Measurements from ENCODE around the gene KEAP1. TPM values are rescaled to one million over a fixed set of nuclear protein-coding genes. Genes with fewer than 3 reads are reported as not detected.
"Not testable (repeated sequence)": the region's sequence is repeated elsewhere in the genome, so short reads cannot be mapped to it uniquely, and the experiment has no call there.

The KEAP1 gene
- total and polyA plus RNA-seq, 12 donors = 49.1 to 84.9 (median 60.0) TPM

- Histone ChIP-seq H3K4me1 (peaks cover 0 to 8% (median 0%) of the 10 kb centered on the region in 9 donors), H3K27ac (no peak overlapping the region), H3K27me3 (no peaks in the 10 kb centered on the region), H3K36me3 (peaks cover 0 to 73% (median 10%) of the 10 kb centered on the region in 9 donors), H3K4me3 (no peak overlapping the region), H3K9me3 (no peaks in the 10 kb centered on the region)
- TF ChIP-seq CTCF (IDR thresholded peaks at IDR 0.05) = no peak
- intact Hi-C loops (cut with DNase I) = no loop called here
- no peak for DNase-seq
- 83 to 96% methylated on average over 4 of the region's 4 CpGs for WGBS, 2 donors
- no peak for ATAC-seq
Measured at GRCh38 chr19:10462557-10462956, 40.6 kb downstream of the KEAP1 start.

GRCh38 chr19:10462042-10462441 is 41.1 kb downstream of the KEAP1 start:
- H3K27ac ChIP-seq; ATAC-seq; H3K4me1 ChIP-seq; DNase-seq; H3K9me3 ChIP-seq; H3K4me3 ChIP-seq; H3K27me3 ChIP-seq; intact Hi-C loops (cut with DNase I): not testable (repeated sequence)
- peaks cover 0 to 72% (median 5%) of the 10 kb centered on the region in 9 donors for H3K36me3 ChIP-seq
- WGBS, 2 donors = 91 to 92% methylated on average over 15 of the region's 15 CpGs

- intact Hi-C loops (cut with DNase I) = no loop called here
Measured at GRCh38 chr19:10461047-10461949, 41.9 kb downstream of the KEAP1 start.

GRCh38 chr19:10460714-10461046 is 42.5 kb downstream of the KEAP1 start:
- 43% methylated on average over 8 of the region's 8 CpGs for WGBS, 2 donors
- H3K27ac ChIP-seq = no peak overlapping the region

More at GRCh38 chr19:10461047-10461949, 41.9 kb downstream of the KEAP1 start:
- Histone ChIP-seq H3K27me3 (no peaks in the 10 kb centered on the region), H3K36me3 (peaks cover 0 to 72% (median 0%) of the 10 kb centered on the region in 9 donors), H3K4me3 (peak overlapping the region in 7 of 10 donors; percentile 10 to 49 (median 42)), H3K9me3 (no peaks in the 10 kb centered on the region), H3K27ac (no peak overlapping the region), H3K4me1 (peaks cover 0 to 8% (median 0%) of the 10 kb centered on the region in 9 donors)
- 6 to 10% methylated on average over 45 of the region's 45 CpGs for WGBS, 2 donors
- peak; percentile 93 to 94 for DNase-seq
- TF ChIP-seq CTCF (IDR thresholded peaks at IDR 0.05) = no peak
- peak; percentile 96 to 97 (median 97) for ATAC-seq

GRCh38 chr19:10458733-10459132 is 44.4 kb downstream of the KEAP1 start:
- intact Hi-C loops (cut with DNase I); H3K27me3 ChIP-seq; ATAC-seq; H3K27ac ChIP-seq; H3K4me3 ChIP-seq; DNase-seq; H3K9me3 ChIP-seq; H3K4me1 ChIP-seq: not testable (repeated sequence)
- 90 to 93% methylated on average over 7 of the region's 7 CpGs for WGBS, 2 donors
- peaks cover 0 to 66% (median 0%) of the 10 kb centered on the region in 9 donors for H3K36me3 ChIP-seq

More at GRCh38 chr19:10460714-10461046, 42.5 kb downstream of the KEAP1 start:
- Histone ChIP-seq H3K4me1 (peaks cover 0 to 8% (median 0%) of the 10 kb centered on the region in 9 donors), H3K9me3 (no peaks in the 10 kb centered on the region), H3K4me3 (no peak overlapping the region), H3K27me3 (no peaks in the 10 kb centered on the region), H3K36me3 (peaks cover 0 to 68% (median 0%) of the 10 kb centered on the region in 9 donors)
- ATAC-seq (peak in 1 of 8 donors; percentile 1), DNase-seq (no peak)
- intact Hi-C loops (cut with DNase I) = no loop called here
- no peak for TF ChIP-seq CTCF (IDR thresholded peaks at IDR 0.05)
